GM23338 (cell line): ENCODE results near the gene CRK. TPM values are rescaled to one million over a fixed set of nuclear protein-coding genes. Genes with fewer than 3 reads are reported as not detected.

Experiments used
- ATAC-seq: fragments of 200-7000 bp; cut with Tn5 transposase; 3 replicates; pipeline ENCODE4 v1.9.1; 2020
- DNase-seq: peaks from one replicate; pipeline ENCODE4 v3.0.0-alpha.2; 2015; ENCODE audit warnings: low spot score
- H2AFZ ChIP-seq: fragments of 200-600 bp; sonication (generic); 2 replicates; pipeline ENCODE4 v1.8.0; 2016; ENCODE audit warnings: antibody characterized with exemption, mild to moderate bottlenecking, moderate library complexity
- H3F3A ChIP-seq: fragments of 200-600 bp; sonication (generic); replicated peaks from 2 replicates; pipeline ENCODE4 v1.8.0; 2017; ENCODE audit warnings: antibody characterized with exemption, mixed run types, low read depth
- H3K27ac ChIP-seq: fragments of 200-600 bp; sonication (generic); 2 replicates; pipeline ENCODE4 v1.6.1; 2016; ENCODE audit warnings: low read depth
- H3K27me3 ChIP-seq: fragments of 200-600 bp; sonication (generic); 2 replicates; pipeline ENCODE4 v1.8.0; 2016; ENCODE audit warnings: mild to moderate bottlenecking, mixed run types, moderate library complexity; ENCODE audit not compliant: insufficient read depth
- H3K36me3 ChIP-seq: fragments of 200-600 bp; sonication (generic); 2 replicates; pipeline ENCODE4 v1.8.0; 2016; ENCODE audit warnings: mild to moderate bottlenecking; ENCODE audit not compliant: insufficient read depth
- H3K4me1 ChIP-seq: fragments of 200-600 bp; sonication (generic); 2 replicates; pipeline ENCODE4 v1.8.0; 2016; ENCODE audit warnings: mild to moderate bottlenecking, moderate library complexity; ENCODE audit not compliant: insufficient read depth
- H3K4me2 ChIP-seq: fragments of 200-600 bp; sonication (generic); 2 replicates; pipeline ENCODE4 v1.7.1; 2017; ENCODE audit warnings: mixed run types
- H3K4me3 ChIP-seq: fragments of 200-600 bp; sonication (generic); 2 replicates; pipeline ENCODE4 v1.6.1; 2016; ENCODE audit warnings: mixed run types
- H3K79me2 ChIP-seq: fragments of 200-600 bp; sonication (generic); replicated peaks from 2 replicates; pipeline ENCODE4 v1.8.0; 2017; ENCODE audit warnings: mild to moderate bottlenecking; ENCODE audit not compliant: insufficient read depth
- H3K9me2 ChIP-seq: fragments of 200-600 bp; sonication (generic); 2 replicates; pipeline ENCODE4 v1.8.0; 2017; ENCODE audit not compliant: insufficient read depth
- H4K20me1 ChIP-seq: fragments of 200-600 bp; sonication (generic); replicated peaks from 2 replicates; pipeline ENCODE4 v1.8.0; 2017; ENCODE audit warnings: mild to moderate bottlenecking; ENCODE audit not compliant: insufficient read depth
- H3K27ac Mint-ChIP-seq: 2 replicates; pipeline ENCODE4 v1.8.0; 2020; ENCODE audit warnings: inconsistent platforms, mild to moderate bottlenecking, moderate library complexity, mixed read lengths
- H3K27me3 Mint-ChIP-seq: 3 replicates; pipeline ENCODE4 v1.8.0; 2022; ENCODE audit warnings: low read depth, mild to moderate bottlenecking, moderate library complexity, mixed read lengths, inconsistent platforms; ENCODE audit not compliant: insufficient read depth, poor library complexity
- H3K36me3 Mint-ChIP-seq: 3 replicates; pipeline ENCODE4 v1.8.0; 2021; ENCODE audit warnings: low read depth, mild to moderate bottlenecking, inconsistent platforms, moderate library complexity, mixed read lengths
- H3K4me1 Mint-ChIP-seq: 3 replicates; pipeline ENCODE4 v1.8.0; 2020; ENCODE audit warnings: mild to moderate bottlenecking, inconsistent platforms, mixed read lengths
- H3K4me3 Mint-ChIP-seq: 3 replicates; pipeline ENCODE4 v1.8.0; 2021; ENCODE audit warnings: moderate library complexity, mild to moderate bottlenecking, inconsistent platforms, mixed read lengths
- H3K9me3 Mint-ChIP-seq: 3 replicates; pipeline ENCODE4 v1.8.0; 2020; ENCODE audit warnings: moderate library complexity, mild to moderate bottlenecking, inconsistent platforms, mixed read lengths
- EZH2phosphoT487 ChIP-seq: fragments of 200-600 bp; sonication (generic); IDR thresholded peaks from one replicate; pipeline ENCODE4 v1.8.1; 2018; ENCODE audit warnings: antibody characterized with exemption; ENCODE audit not compliant: unreplicated experiment
- JUNB ChIP-seq: IDR thresholded peaks from one replicate; pipeline ENCODE4 v1.6.1; 2016; ENCODE audit warnings: antibody characterized with exemption; ENCODE audit not compliant: unreplicated experiment
- NANOG ChIP-seq: IDR thresholded peaks from 2 replicates; pipeline ENCODE4 v1.6.1; 2016; ENCODE audit warnings: antibody characterized with exemption, borderline replicate concordance
- POLR2AphosphoS5 ChIP-seq: IDR thresholded peaks from 2 replicates; pipeline ENCODE4 v1.6.1; 2016; ENCODE audit warnings: antibody characterized with exemption, low read depth
- STAT1 ChIP-seq: IDR thresholded peaks from one replicate; pipeline ENCODE4 v1.6.1; 2016; ENCODE audit warnings: antibody characterized with exemption; ENCODE audit not compliant: unreplicated experiment
- ZNF114 ChIP-seq: fragments of 250-450 bp; sonication (Bioruptor Pico); IDR thresholded peaks from 2 replicates; pipeline ENCODE4 v1.5.0; 2020; ENCODE audit warnings: mild to moderate bottlenecking, moderate library complexity
- ZNF331 ChIP-seq: fragments of 250-450 bp; sonication (Bioruptor Pico); IDR thresholded peaks from 2 replicates; pipeline ENCODE4 v1.5.0; 2020; ENCODE audit warnings: low read depth, mild to moderate bottlenecking, moderate library complexity
- polyA plus RNA-seq: library from polyadenylated mRNA; unstranded; fragments of >200 nt; fragmentation: Nextera tagmentation; extraction: Ambion mirVana; gene quantifications from 2 replicates; pipeline ENCODE4 v1.2.1, GENCODE V29; 2016
- total RNA-seq: library from RNA; depleted of rRNA; stranded (reverse); fragments of >200 nt; shearing (Covaris generic); gene quantifications from 2 replicates; pipeline ENCODE4 v1.2.3, GENCODE V29; 2014
- TF ChIP-seq, protein P1 (sequence below), 2 experiments: fragments of 200-600 bp in 1 of 2; sonication (generic) in 1 of 2; conservative IDR thresholded peaks; 2 replicates each; pipeline versions ENCODE4 v1.5.1 to v1.6.1; 2016 to 2017; ENCODE audit warnings: antibody characterized with exemption in 2 of 2, low read depth in 2 of 2, mild to moderate bottlenecking in 2 of 2, moderate library complexity in 1 of 2
- TF ChIP-seq, protein P2 (sequence below): IDR thresholded peaks from one replicate; pipeline ENCODE4 v1.6.1; 2018; ENCODE audit warnings: antibody characterized with exemption; ENCODE audit not compliant: unreplicated experiment
- TF ChIP-seq, protein P3 (sequence below): IDR thresholded peaks from 2 replicates; pipeline ENCODE4 v1.6.1; 2016; ENCODE audit warnings: antibody characterized with exemption

CRK gene
- total and polyA plus RNA-seq, 2 experiments from 2014 or later: 32.6 to 59.8 TPM

DNA sequence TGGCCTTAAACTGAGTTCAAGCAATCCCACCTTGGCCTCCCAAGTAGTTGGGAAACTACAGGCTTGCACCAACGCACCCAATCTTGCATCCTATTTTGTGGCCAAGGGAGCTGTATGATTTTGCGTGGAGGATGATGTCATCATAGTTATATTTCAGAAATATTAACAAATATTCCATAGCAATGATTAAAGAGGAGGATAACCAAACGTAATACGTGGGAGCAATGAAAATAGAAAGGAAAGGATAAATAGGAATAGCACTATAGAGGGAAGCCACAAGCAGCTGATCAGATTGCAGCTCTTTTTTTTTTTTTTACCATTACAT lies 53.8 kb downstream of the CRK start:
- Mint-ChIP-seq H3K36me3 (peaks cover 25% of the 10 kb centered on the region), H3K27ac (no peak overlapping the region), H3K4me1 (peaks cover 8% of the 10 kb centered on the region), H3K9me3 (peaks cover 3% of the 10 kb centered on the region; the same call in 2 of the 3 replicates), H3K4me3 (no peak overlapping the region; the same call in 2 of the 3 replicates), H3K27me3 (peaks cover 11% of the 10 kb centered on the region)
- no peaks in the 10 kb centered on the region for H3K27me3 ChIP-seq
- TF ChIP-seq, protein P1, sequence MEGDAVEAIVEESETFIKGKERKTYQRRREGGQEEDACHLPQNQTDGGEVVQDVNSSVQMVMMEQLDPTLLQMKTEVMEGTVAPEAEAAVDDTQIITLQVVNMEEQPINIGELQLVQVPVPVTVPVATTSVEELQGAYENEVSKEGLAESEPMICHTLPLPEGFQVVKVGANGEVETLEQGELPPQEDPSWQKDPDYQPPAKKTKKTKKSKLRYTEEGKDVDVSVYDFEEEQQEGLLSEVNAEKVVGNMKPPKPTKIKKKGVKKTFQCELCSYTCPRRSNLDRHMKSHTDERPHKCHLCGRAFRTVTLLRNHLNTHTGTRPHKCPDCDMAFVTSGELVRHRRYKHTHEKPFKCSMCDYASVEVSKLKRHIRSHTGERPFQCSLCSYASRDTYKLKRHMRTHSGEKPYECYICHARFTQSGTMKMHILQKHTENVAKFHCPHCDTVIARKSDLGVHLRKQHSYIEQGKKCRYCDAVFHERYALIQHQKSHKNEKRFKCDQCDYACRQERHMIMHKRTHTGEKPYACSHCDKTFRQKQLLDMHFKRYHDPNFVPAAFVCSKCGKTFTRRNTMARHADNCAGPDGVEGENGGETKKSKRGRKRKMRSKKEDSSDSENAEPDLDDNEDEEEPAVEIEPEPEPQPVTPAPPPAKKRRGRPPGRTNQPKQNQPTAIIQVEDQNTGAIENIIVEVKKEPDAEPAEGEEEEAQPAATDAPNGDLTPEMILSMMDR (conservative IDR thresholded peaks at IDR 0.05; ENCODE audit: low read depth in 2 of 2): no peak
- TF ChIP-seq EZH2phosphoT487 (no peak), ZNF114 (CRISPR knock-in tag) (no peak), ZNF331 (CRISPR knock-in tag) (no peak), POLR2AphosphoS5 (no peak), STAT1 (no peak), JUNB (no peak), NANOG (no peak)
- TF ChIP-seq, protein P2, sequence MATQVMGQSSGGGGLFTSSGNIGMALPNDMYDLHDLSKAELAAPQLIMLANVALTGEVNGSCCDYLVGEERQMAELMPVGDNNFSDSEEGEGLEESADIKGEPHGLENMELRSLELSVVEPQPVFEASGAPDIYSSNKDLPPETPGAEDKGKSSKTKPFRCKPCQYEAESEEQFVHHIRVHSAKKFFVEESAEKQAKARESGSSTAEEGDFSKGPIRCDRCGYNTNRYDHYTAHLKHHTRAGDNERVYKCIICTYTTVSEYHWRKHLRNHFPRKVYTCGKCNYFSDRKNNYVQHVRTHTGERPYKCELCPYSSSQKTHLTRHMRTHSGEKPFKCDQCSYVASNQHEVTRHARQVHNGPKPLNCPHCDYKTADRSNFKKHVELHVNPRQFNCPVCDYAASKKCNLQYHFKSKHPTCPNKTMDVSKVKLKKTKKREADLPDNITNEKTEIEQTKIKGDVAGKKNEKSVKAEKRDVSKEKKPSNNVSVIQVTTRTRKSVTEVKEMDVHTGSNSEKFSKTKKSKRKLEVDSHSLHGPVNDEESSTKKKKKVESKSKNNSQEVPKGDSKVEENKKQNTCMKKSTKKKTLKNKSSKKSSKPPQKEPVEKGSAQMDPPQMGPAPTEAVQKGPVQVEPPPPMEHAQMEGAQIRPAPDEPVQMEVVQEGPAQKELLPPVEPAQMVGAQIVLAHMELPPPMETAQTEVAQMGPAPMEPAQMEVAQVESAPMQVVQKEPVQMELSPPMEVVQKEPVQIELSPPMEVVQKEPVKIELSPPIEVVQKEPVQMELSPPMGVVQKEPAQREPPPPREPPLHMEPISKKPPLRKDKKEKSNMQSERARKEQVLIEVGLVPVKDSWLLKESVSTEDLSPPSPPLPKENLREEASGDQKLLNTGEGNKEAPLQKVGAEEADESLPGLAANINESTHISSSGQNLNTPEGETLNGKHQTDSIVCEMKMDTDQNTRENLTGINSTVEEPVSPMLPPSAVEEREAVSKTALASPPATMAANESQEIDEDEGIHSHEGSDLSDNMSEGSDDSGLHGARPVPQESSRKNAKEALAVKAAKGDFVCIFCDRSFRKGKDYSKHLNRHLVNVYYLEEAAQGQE: no peak
- TF ChIP-seq, protein P3, sequence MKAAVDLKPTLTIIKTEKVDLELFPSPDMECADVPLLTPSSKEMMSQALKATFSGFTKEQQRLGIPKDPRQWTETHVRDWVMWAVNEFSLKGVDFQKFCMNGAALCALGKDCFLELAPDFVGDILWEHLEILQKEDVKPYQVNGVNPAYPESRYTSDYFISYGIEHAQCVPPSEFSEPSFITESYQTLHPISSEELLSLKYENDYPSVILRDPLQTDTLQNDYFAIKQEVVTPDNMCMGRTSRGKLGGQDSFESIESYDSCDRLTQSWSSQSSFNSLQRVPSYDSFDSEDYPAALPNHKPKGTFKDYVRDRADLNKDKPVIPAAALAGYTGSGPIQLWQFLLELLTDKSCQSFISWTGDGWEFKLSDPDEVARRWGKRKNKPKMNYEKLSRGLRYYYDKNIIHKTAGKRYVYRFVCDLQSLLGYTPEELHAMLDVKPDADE: no peak
- no peak overlapping the region for H2AFZ ChIP-seq
- no peaks in the 10 kb centered on the region for H3K36me3 ChIP-seq
- H3K4me2 ChIP-seq: no peak overlapping the region
- H3K79me2 ChIP-seq: peaks cover 26% of the 10 kb centered on the region
- no peaks in the 10 kb centered on the region for H3K9me2 ChIP-seq
- H3K4me3 ChIP-seq: no peak overlapping the region
- ATAC-seq (no peak), DNase-seq (no peak)
- peaks cover 13% of the 10 kb centered on the region for H3K4me1 ChIP-seq
- H4K20me1 ChIP-seq: peaks cover 10% of the 10 kb centered on the region
- H3F3A ChIP-seq: no peaks in the 10 kb centered on the region; the same call in 1 of the 2 replicates
- H3K27ac ChIP-seq: no peak overlapping the region
